NCI-H2029 (cell line): Measurements from ENCODE around the gene HSPG2.
"Not testable (repeated sequence)": the region's sequence is repeated elsewhere in the genome, so short reads cannot be mapped to it uniquely, and the experiment has no call there.

Experiments
- DNase-seq: peaks from one replicate; lab custom pipeline; 2025; lab: John Stamatoyannopoulos, UW

Gene HSPG2

DNA sequence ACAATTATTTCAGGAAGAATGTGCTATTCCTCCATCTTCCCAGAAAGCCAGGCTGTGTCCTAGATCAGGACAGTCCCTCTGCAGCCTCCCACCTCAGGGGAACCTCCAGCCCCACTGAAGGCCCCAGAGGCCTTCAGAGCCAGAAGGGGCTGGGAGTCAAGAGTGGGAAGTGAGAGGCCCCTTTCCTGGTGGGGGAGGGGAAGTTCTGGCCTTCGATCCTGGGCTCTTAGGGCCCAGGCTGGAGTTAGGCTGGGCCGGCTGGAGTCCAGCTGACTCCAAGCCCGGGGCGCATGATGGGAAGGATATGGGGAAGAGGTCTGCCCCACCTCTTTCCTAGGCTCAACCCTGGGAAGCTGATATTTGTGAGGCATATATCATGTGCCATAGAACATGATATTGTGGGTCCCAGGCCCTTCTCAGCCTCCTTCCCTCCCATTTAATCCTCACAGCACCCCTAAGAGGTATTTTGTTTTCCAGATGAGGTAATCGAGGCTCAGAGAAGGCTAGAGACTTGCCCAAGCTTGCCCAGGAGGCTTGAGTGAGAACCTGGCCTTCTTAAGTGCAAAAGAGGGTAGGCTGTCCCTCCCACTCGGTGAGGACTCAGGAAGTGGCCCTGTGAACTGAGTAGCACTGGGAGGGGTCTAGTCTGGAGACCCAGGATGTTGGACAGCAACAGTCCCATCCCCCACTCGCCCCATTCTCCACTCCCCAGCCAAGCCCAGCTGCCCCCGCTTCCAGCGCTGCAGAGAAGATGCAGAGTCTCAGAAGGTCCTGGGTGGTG is 18.6 kb upstream of the HSPG2 start:
- DNase-seq: no peak

- no peak for DNase-seq
Observed at GRCh38 chr1:21955058-21955457, 17.9 kb upstream of the HSPG2 start.

GRCh38 chr1:21952786-21953520 is 15.8 kb upstream of the HSPG2 start:
- no peak for DNase-seq

DNA sequence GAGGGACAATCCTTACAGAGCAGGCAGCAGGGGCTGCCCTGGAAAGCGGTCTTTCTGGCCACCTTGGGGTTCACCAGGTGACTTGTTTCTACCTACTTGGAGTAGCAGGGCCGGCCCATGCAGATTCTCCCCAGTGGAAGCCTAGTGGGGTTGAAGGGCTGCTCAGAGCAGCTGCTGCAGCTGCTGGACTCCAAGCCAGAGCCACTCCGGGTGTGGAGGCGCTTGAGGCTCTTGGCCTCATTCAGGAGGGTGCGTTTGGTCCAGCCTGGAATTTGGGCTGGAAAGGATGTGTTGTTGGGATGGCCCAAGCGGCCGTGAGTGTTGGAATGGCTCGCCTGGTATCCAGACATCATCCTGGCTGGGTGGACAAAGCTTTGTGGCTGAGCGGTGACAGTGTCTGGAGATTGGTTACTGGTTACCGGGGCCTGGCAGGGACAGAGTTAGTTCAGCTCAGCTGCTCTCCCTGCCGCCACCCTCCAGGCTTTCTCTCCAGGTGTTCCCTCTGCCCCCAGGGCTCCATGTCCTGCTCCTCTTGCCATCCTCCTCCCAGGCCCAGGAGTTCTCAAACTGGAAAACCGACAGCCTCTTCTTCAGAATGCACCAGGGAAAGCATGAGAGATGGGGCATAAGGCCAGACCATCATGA is 14.2 kb upstream of the HSPG2 start:
- no peak for DNase-seq

DNA sequence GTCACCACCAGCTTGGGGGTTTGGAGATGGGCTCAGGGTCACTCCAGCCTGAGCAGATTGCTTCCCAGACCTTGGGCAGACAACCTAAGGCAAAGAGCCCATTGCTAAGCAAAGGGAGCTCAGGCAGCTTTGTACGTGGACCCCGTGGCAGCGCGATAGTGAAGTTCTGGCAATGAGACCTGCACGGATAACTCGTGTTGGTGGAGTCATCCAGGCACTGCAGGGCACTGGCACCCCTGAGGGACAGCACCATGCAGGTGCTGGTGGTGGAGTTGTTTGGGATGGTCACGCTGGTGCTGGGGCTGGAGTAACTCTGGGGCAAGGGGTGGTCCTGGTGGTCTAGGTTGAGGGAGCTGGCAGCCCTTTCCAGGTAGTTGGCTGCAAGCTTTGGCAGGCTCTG is 13.6 kb upstream of the HSPG2 start:
- no peak for DNase-seq

GRCh38 chr1:21946836-21947587 is 9.9 kb upstream of the HSPG2 start:
- no peak for DNase-seq

DNA sequence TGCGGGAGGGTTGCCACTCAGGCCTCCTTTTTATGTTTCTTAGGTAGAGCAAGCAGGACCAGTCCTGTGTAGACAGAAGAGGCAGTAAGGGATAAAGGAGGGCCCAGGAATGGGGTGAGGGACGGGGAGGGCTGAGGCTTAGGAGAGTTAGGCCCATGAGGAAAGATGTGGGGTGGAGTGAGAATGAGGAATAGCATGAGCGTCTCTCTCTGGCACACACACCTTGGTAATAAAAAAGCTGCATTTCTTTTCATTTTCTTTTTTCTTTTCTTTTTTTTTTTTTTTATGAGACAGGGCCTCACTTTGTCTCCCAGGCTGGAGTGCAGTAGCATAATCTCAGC is 7.6 kb upstream of the HSPG2 start:
- DNase-seq: no peak

GRCh38 chr1:21942959-21943640 is 6.0 kb upstream of the HSPG2 start:
- DNase-seq: not testable (repeated sequence)

DNA sequence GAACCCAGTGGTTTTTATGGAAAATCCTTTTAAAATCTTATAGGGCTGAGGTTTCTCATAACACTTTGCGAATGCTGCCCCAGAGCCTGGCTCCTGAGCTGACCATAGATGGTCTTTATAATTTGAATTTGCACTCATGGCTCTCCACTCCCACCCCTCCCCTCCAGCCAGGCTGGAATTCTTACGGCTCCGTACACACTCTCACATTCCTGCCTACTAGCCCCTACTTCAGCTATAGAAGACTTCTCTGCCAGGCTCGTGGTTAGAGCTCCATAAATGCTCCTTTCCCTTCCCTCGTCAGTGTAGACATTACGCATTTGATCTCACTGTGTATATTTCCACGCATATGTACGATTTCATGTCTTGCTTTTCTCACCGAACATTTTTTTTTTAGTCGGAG is 5.4 kb upstream of the HSPG2 start:
- no peak for DNase-seq

- DNase-seq: no peak
Observed at GRCh38 chr1:21941370-21941769, 4.3 kb upstream of the HSPG2 start.

- DNase-seq: no peak
Observed at GRCh38 chr1:21940492-21940891, 3.4 kb upstream of the HSPG2 start.

GRCh38 chr1:21939650-21940374 is 2.7 kb upstream of the HSPG2 start:
- peak; percentile 7 for DNase-seq

GRCh38 chr1:21938732-21939538 is 1.8 kb upstream of the HSPG2 start:
- no peak for DNase-seq

- DNase-seq: no peak
Observed at GRCh38 chr1:21937372-21938121, 437 bp upstream of the HSPG2 start.

DNA sequence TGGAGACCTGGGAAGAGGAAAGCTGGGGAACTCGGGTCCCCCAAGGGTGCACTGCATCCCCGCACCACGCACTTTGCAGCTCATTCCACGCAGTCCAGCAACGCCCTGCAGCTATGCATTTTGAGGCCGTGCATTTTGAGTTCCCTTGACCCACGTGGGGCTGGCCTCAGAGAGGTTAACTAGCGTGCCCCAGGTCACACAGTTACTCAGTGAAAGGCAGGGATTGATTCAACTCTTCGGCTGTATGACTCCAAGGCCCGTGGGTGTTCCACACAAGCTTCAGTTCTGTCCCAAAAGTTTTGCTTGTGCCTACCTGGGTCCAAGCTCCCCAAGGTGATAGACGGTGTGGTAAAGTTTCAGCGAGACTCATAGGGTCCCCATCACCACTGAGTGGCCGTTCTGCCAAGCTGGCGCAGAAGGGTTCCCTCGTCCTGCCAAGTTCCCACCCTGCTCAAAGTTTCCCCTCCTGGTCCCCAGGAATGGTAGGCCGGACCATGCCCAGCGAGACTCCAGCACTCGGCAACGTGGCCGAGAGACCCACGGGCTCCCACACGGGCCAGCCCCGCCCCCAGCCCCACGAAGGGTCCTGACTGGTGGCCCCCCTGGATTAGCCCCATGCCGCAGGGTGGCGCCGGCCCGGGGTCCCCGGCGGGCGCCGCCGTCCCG is 611 bp downstream of the HSPG2 start:
- DNase-seq: no peak

GRCh38 chr1:21935891-21936365 is 1.2 kb downstream of the HSPG2 start:
- DNase-seq: no peak

GRCh38 chr1:21935393-21935804 is 1.7 kb downstream of the HSPG2 start:
- DNase-seq: no peak

- peak; percentile 86 for DNase-seq
Observed at GRCh38 chr1:21933397-21934248, 3.5 kb downstream of the HSPG2 start.
